OCI-LY7 (cell line): ENCODE data around the gene PARD3B.

Source experiments
- CTCF ChIP-seq: fragments of 200-600 bp; sonication (generic); conservative IDR thresholded peaks from 2 replicates; pipeline ENCODE4 v1.5.1; 2014; ENCODE audit warnings: mild to moderate bottlenecking, antibody characterized with exemption, low read length, moderate library complexity, mixed read lengths
- EZH2phosphoT487 ChIP-seq: fragments of 200-600 bp; sonication (generic); IDR thresholded peaks from 2 replicates; pipeline ENCODE4 v1.6.1; 2018; ENCODE audit warnings: low read depth, borderline replicate concordance, mild to moderate bottlenecking, mixed run types, antibody characterized with exemption, low read length, moderate library complexity, mixed read lengths

GRCh38 chr2:205187731-205188130, 642.5 kb downstream of the PARD3B start:
- no peak for TF ChIP-seq CTCF
- TF ChIP-seq EZH2phosphoT487, result no peak
